CD4-positive, CD25-positive, alpha-beta regulatory T cell (primary cell): ENCODE data around the gene LRRC66. TPM values are rescaled to one million over a fixed set of nuclear protein-coding genes. Genes with fewer than 3 reads are reported as not detected.

Experiments
- ATAC-seq, 2 donors: fragments of 150-1000 bp; cut with Tn5 transposase; one replicate each; pipeline ENCODE4 v1.10.0; 2021; ENCODE audit warnings: low read depth in 2 of 2, moderate number of reproducible peaks in 2 of 2, moderate library complexity in 1 of 2
- DNase-seq, 3 donors: peaks; one replicate each; pipeline versions ENCODE4 v3.0.0 to v3.0.0-alpha.2; 2012 to 2022; ENCODE audit warnings: mixed read lengths in 1 of 3
- H3K27ac ChIP-seq: one replicate; pipeline ENCODE4 v1.7.0; 2013; ENCODE audit warnings: mild to moderate bottlenecking, low read length; ENCODE audit not compliant: insufficient read depth, poor library complexity, severe bottlenecking
- H3K27me3 ChIP-seq: one replicate; pipeline ENCODE4 v1.7.0; 2013; ENCODE audit warnings: low read length; ENCODE audit not compliant: control insufficient read depth, insufficient read depth
- H3K36me3 ChIP-seq: one replicate; pipeline ENCODE4 v1.7.0; 2013; ENCODE audit warnings: mild to moderate bottlenecking, low read length, moderate library complexity; ENCODE audit not compliant: control insufficient read depth, insufficient read depth
- H3K4me1 ChIP-seq: 2 replicates; pipeline ENCODE4 v1.7.0; 2013; ENCODE audit warnings: mild to moderate bottlenecking, low read length; ENCODE audit not compliant: insufficient read depth, control insufficient read depth, poor library complexity, severe bottlenecking
- H3K4me3 ChIP-seq: one replicate; pipeline ENCODE4 v1.7.0; 2013; ENCODE audit warnings: low read depth, mild to moderate bottlenecking, low read length, moderate library complexity
- H3K9me3 ChIP-seq, 2 experiments: 1 replicate in 1 of 2; 2 replicates in 1 of 2; pipeline ENCODE4 v1.7.0; 2013; ENCODE audit warnings: low read length in 2 of 2, mild to moderate bottlenecking in 1 of 2, moderate library complexity in 1 of 2; ENCODE audit not compliant: control insufficient read depth in 2 of 2
- H3K27ac Mint-ChIP-seq, 3 donors: one replicate each; pipeline ENCODE4 v1.8.0; 2020 to 2022; ENCODE audit warnings: mild to moderate bottlenecking in 3 of 3, mixed read lengths in 3 of 3, moderate library complexity in 2 of 3
- H3K27me3 Mint-ChIP-seq: one replicate; pipeline ENCODE4 v1.8.0; 2022; ENCODE audit warnings: mild to moderate bottlenecking, mixed read lengths
- H3K36me3 Mint-ChIP-seq: one replicate; pipeline ENCODE4 v1.8.0; 2020; ENCODE audit warnings: mixed read lengths
- H3K4me1 Mint-ChIP-seq, 4 donors: one replicate each; pipeline ENCODE4 v1.8.0; 2020 to 2022; ENCODE audit warnings: mixed read lengths in 4 of 4, mild to moderate bottlenecking in 1 of 4
- H3K4me3 Mint-ChIP-seq, 4 donors: one replicate each; pipeline ENCODE4 v1.8.0; 2020 to 2022; ENCODE audit warnings: mild to moderate bottlenecking in 4 of 4, mixed read lengths in 4 of 4, moderate library complexity in 3 of 4
- H3K9me3 Mint-ChIP-seq, 7 donors: one replicate each; pipeline ENCODE4 v1.8.0; 2020 to 2022; ENCODE audit warnings: mixed read lengths in 7 of 7, mild to moderate bottlenecking in 3 of 7, moderate library complexity in 2 of 7
- polyA plus RNA-seq, 4 donors: library from polyadenylated mRNA; unstranded; fragments of 300-500 nt; fragmentation: Illumina TruSeq; gene quantifications; one replicate each; pipeline ENCODE4 v1.2.3, GENCODE V29; 2021
- total RNA-seq: library from RNA; stranded (reverse); gene quantifications from one replicate; pipeline ENCODE4 v1.2.3, GENCODE V29; 2022

The LRRC66 gene
- total and polyA plus RNA-seq, 5 donors from 2014 or later: 0.37 TPM; not detected in 4

DNA sequence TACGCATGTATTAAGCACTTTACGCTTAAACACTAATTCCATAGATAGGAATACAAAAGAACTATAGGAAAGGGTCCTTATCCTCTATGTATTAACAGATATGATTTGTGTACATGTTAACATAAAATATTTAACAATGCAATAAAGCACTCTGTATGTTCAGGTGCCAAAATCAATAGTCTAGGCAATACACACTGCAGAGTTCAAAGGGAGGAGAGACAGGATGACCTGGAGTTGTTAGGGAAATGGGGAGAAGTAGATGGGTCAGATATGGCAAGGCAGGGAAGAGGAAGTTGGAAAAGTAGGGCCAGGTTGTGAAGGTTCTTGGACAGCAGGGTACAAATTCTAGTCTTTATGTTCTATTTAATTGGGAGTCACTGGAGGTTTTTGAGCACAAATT is 15.0 kb upstream of the LRRC66 start:
- H3K27ac Mint-ChIP-seq: peak overlapping the region in 1 of 3 donors; percentile 7
- H3K36me3 ChIP-seq: no peaks in the 10 kb centered on the region
- no peak for ATAC-seq
- H3K4me1 ChIP-seq: peaks cover 12% of the 10 kb centered on the region
- H3K27ac ChIP-seq: no peak overlapping the region
- no peak overlapping the region for H3K4me3 ChIP-seq
- no peaks in the 10 kb centered on the region for H3K9me3 ChIP-seq
- H3K27me3 ChIP-seq: peaks cover 3% of the 10 kb centered on the region
- peaks cover 0 to 2% (median 0%) of the 10 kb centered on the region in 7 donors for H3K9me3 Mint-ChIP-seq
- peaks cover 9% of the 10 kb centered on the region for H3K27me3 Mint-ChIP-seq
- H3K4me1 Mint-ChIP-seq: peaks cover 10 to 46% (median 26%) of the 10 kb centered on the region in 4 donors
- DNase-seq: no peak
- peak overlapping the region in 3 of 4 donors; percentile 4 to 83 (median 21) for H3K4me3 Mint-ChIP-seq
- peaks cover 7% of the 10 kb centered on the region for H3K36me3 Mint-ChIP-seq

DNA sequence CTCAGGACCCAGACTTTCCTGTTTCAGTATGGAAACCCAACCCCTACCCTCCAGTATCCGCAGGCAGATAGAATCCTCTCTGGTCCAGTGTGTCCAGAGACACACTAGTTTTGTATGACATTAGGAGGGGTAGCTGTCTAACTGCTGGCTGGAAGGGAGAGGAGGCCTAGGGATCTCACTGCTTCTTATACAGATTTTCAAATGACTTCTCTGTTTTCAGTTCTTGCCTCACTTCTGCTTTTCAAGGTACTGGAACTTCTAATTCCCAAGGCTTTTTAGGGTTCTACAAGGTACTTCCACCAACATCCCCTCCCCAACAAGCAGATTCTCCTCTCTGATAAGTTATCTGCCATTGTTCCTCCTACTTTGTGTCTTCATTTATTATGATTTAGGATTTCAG is 11.8 kb upstream of the LRRC66 start:
- Mint-ChIP-seq H3K9me3 (peaks cover 0 to 1% (median 0%) of the 10 kb centered on the region in 7 donors), H3K27me3 (no peaks in the 10 kb centered on the region), H3K4me3 (no peak overlapping the region), H3K27ac (peak overlapping the region in 1 of 3 donors; percentile 77), H3K36me3 (peaks cover 11% of the 10 kb centered on the region), H3K4me1 (peaks cover 10 to 25% (median 22%) of the 10 kb centered on the region in 4 donors)
- Histone ChIP-seq H3K27ac (no peak overlapping the region), H3K4me1 (peaks cover under 1% of the 10 kb centered on the region), H3K27me3 (no peaks in the 10 kb centered on the region), H3K9me3 (no peaks in the 10 kb centered on the region), H3K4me3 (no peak overlapping the region), H3K36me3 (peaks cover 8% of the 10 kb centered on the region)
- ATAC-seq (no peak), DNase-seq (no peak)

DNA sequence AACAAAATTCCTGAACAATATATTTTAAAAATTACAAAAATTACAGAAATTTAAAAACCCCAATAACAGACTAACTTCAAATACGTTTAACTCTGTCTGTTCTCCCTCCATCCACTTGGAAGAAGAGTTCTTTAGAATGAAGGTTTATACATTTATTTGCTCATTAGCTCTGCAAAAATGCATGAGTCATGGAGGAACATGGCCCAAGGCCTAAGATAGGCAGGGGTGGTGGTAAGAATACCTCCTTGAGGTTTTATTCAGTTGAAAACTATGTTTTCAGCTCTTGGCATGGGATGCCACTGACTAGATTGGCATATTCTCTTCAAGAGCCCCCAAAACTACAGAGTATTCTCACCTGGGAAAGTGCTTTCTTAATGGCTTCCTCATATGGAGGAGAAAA is 8.8 kb upstream of the LRRC66 start:
- Histone ChIP-seq H3K27ac (no peak overlapping the region), H3K36me3 (peaks cover 10% of the 10 kb centered on the region), H3K4me3 (no peak overlapping the region), H3K27me3 (no peaks in the 10 kb centered on the region), H3K4me1 (no peaks in the 10 kb centered on the region), H3K9me3 (no peaks in the 10 kb centered on the region)
- Mint-ChIP-seq H3K4me3 (no peak overlapping the region), H3K4me1 (peaks cover 0 to 10% (median 3%) of the 10 kb centered on the region in 4 donors), H3K27ac (no peak overlapping the region), H3K36me3 (peaks cover 9% of the 10 kb centered on the region), H3K9me3 (peaks cover 0 to 1% (median 0%) of the 10 kb centered on the region in 7 donors), H3K27me3 (no peaks in the 10 kb centered on the region)
- no peak for DNase-seq
- no peak for ATAC-seq

DNA sequence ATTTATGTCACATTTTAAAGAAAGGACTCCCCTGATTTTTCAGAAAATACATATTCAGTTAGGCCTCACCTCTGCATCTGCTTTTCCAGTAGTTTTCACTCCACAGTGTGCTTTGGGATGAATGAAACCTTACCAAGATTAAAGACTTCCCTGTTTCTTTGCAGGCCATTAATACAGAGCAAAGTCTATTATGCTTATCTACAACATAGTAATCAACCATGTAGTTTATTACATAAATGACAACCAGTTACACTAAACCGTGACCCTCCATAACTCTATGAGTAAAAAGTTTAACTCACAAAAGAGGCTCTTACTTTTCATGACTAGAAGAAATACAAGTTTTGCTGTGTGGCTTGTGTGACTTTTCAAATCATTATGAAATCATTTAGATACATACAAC is 2.3 kb downstream of the LRRC66 start:
- Histone ChIP-seq H3K36me3 (peaks cover under 1% of the 10 kb centered on the region), H3K27me3 (no peaks in the 10 kb centered on the region), H3K4me3 (no peak overlapping the region), H3K4me1 (no peaks in the 10 kb centered on the region), H3K27ac (no peak overlapping the region), H3K9me3 (no peaks in the 10 kb centered on the region)
- ATAC-seq: no peak
- Mint-ChIP-seq H3K4me1 (peaks cover 0 to 2% (median 0%) of the 10 kb centered on the region in 4 donors), H3K27me3 (no peaks in the 10 kb centered on the region), H3K4me3 (no peak overlapping the region), H3K36me3 (no peaks in the 10 kb centered on the region), H3K27ac (no peak overlapping the region), H3K9me3 (no peaks in the 10 kb centered on the region)
- DNase-seq: no peak

DNA sequence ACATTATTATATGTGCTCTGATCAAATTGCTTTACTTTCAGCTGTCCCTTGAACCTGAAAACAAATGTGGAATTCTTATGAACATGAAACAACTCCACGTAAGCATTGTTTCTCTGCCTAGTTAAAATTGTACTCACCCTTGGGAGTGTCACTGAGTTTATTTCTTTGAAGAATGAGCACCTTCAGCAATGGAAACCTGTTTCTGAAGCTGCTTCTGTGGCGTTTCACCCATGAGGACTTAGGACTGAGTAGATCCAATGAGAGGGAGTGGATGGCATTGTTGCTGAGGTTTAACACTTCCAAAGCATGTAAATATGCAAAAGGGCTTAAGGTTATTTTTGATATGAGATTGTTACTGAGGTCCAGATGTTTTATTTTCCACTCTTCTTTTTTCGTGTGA is 3.2 kb downstream of the LRRC66 start:
- no peaks in the 10 kb centered on the region for H3K9me3 ChIP-seq
- DNase-seq (no peak), ATAC-seq (no peak)
- no peak overlapping the region for H3K27ac ChIP-seq
- no peak overlapping the region for H3K4me3 ChIP-seq
- no peaks in the 10 kb centered on the region for H3K36me3 ChIP-seq
- H3K4me1 ChIP-seq: no peaks in the 10 kb centered on the region
- Mint-ChIP-seq H3K4me3 (no peak overlapping the region), H3K36me3 (no peaks in the 10 kb centered on the region), H3K4me1 (peaks cover 0 to 2% (median 0%) of the 10 kb centered on the region in 4 donors), H3K27ac (no peak overlapping the region), H3K27me3 (no peaks in the 10 kb centered on the region), H3K9me3 (no peaks in the 10 kb centered on the region)
- no peaks in the 10 kb centered on the region for H3K27me3 ChIP-seq

DNA sequence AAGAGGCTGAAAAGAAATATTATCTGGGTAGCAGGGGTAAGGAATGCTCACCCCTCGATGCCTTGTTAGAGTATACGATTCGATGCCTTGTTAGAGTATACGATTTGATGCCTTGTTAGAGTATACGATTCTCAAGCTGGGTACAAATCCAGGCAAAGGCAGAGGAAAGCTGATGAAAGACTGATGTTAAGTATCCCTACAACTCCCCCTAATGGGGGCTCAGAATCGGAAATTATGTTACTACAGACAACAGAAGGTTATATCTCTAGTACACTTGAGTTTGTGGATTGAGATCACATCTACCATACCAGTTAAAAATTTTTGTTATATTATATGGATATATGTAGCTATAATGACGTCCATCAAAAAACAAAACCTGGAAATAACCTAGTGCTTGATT is 4.8 kb downstream of the LRRC66 start:
- H3K27ac Mint-ChIP-seq: no peak overlapping the region
- H3K9me3 Mint-ChIP-seq: no peaks in the 10 kb centered on the region
- Histone ChIP-seq H3K27me3 (no peaks in the 10 kb centered on the region), H3K4me3 (no peak overlapping the region), H3K27ac (no peak overlapping the region), H3K9me3 (no peaks in the 10 kb centered on the region), H3K4me1 (no peaks in the 10 kb centered on the region), H3K36me3 (no peaks in the 10 kb centered on the region)
- peaks cover 0 to 2% (median 0%) of the 10 kb centered on the region in 4 donors for H3K4me1 Mint-ChIP-seq
- no peaks in the 10 kb centered on the region for H3K27me3 Mint-ChIP-seq
- DNase-seq (no peak), ATAC-seq (no peak)
- H3K36me3 Mint-ChIP-seq: no peaks in the 10 kb centered on the region
- H3K4me3 Mint-ChIP-seq: no peak overlapping the region

DNA sequence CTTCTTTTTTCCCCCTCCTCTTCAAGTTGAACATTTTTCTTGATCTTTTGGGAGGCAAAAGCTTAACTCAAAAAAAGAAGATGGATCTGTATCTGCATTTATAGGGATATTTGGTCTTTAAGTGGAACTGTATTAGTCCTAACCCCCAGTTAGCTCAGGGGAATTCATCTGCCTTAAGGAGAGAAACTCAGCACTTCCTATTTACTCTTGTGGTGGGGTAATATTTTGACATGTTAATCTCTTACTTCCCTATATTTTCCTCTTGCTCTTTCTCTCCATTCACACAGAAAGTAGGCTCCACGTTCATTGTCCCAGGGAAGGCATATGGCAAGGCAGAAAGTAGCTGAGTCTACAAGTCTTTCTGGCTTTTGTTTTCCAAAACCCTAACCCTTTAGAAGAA is 5.3 kb downstream of the LRRC66 start:
- Histone ChIP-seq H3K4me1 (no peaks in the 10 kb centered on the region), H3K4me3 (no peak overlapping the region), H3K36me3 (no peaks in the 10 kb centered on the region), H3K27me3 (no peaks in the 10 kb centered on the region), H3K9me3 (no peaks in the 10 kb centered on the region), H3K27ac (no peak overlapping the region)
- Mint-ChIP-seq H3K27ac (no peak overlapping the region), H3K9me3 (no peaks in the 10 kb centered on the region), H3K4me1 (peaks cover 0 to under 1% (median 0%) of the 10 kb centered on the region in 4 donors), H3K36me3 (no peaks in the 10 kb centered on the region), H3K4me3 (no peak overlapping the region), H3K27me3 (no peaks in the 10 kb centered on the region)
- ATAC-seq (no peak), DNase-seq (no peak)

DNA sequence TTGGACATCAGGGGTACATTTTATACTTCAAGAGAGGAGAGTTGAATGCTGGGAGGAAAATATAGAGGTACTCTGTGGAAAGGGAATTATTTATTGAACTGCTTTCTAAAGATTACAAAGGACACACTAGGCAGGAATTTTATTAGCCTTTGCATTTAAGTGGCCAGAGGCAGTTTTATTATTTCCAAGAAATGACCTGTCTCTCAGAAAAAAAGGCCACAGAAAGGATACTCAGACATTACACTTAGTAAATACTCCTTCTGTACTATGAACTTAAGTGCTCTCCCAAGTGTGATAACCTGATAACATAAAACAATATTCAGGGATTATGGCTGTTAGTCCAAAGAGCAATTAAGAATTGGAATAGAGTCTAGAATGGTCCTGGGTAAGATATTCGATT is 7.5 kb downstream of the LRRC66 start:
- Histone ChIP-seq H3K36me3 (no peaks in the 10 kb centered on the region), H3K27ac (no peak overlapping the region), H3K27me3 (no peaks in the 10 kb centered on the region), H3K4me1 (no peaks in the 10 kb centered on the region), H3K9me3 (no peaks in the 10 kb centered on the region), H3K4me3 (no peak overlapping the region)
- DNase-seq (no peak), ATAC-seq (no peak)
- Mint-ChIP-seq H3K27ac (peak overlapping the region in 1 of 3 donors; percentile 2), H3K27me3 (no peaks in the 10 kb centered on the region), H3K36me3 (no peaks in the 10 kb centered on the region), H3K4me1 (no peaks in the 10 kb centered on the region), H3K9me3 (no peaks in the 10 kb centered on the region), H3K4me3 (no peak overlapping the region)
